Cortex of kidney (tissue), 1 donor: ENCODE measurements around the gene ZNF213.

Experiments
- DNase-seq: peaks from one replicate; lab custom pipeline; 2025; lab: John Stamatoyannopoulos, UW

The ZNF213 gene

DNA sequence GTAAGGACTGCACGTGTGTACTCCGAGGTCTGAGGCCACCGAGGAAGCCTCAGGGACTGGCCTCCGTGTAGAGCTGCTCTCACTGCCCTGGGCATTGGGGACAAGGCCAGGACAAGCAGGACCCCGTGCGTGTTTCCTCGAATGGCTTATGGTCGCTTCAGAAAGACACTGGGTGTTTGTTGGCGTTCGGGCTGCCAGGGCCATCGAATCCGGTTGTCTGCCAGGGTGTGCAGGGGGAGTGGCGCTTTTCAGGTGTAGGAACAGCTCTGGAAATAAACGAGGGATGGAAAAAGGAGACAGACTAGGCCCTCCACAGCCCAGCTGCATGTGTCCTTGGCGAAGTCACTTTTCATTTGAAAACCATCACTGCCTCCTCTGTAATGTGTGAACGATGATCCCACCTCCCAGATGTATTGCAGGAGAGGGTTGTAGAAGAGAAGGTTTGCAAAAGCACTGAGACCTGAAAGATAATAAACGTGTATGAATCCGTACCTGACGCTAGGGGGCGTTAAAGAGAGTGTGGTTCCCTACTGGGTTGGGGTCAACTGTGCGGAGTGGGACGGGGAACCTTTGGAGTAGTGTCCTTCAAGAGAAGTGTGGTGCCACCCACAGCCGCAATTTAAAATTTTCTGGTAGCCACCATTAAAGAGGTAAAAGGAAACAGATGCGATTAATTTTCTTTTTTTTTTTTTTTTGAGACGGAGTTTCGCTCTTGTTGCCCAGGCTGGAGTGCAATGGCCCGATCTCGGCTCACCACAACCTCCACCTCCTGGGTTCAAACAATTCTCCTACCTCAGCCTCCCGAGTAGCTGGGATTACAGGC, 33.6 kb upstream of the ZNF213 start:
- DNase-seq = no peak

DNA sequence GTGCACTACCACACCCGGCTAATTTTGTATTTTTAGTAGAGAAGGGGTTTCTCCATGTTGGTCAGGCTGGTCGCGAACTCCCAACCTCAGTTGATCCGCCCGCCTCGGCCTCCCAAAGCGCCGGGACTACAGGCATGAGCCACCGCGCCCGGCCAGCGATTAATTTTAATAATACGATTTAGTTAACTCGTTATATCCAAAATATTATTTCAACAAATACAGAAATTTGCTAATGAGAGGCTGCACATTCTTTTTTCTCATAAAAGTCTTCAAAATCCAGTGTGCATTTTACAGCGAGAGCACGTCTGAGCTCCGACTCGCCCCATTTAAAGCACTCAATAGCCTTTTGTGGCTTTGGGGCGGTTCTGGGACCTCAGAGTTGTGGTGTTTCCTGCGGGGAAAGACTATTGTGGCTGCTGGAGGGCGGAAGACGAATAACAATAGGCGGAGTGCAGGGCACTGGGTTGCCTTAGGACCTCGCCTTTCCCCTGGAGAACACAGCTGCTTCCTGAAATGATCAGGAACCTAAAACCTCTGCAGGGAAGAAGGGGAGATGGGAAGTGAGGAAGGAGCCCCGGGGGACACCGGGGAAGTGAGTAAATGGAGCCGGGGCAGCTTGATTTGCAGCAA, 32.9 kb upstream of the ZNF213 start:
- DNase-seq = no peak

DNA sequence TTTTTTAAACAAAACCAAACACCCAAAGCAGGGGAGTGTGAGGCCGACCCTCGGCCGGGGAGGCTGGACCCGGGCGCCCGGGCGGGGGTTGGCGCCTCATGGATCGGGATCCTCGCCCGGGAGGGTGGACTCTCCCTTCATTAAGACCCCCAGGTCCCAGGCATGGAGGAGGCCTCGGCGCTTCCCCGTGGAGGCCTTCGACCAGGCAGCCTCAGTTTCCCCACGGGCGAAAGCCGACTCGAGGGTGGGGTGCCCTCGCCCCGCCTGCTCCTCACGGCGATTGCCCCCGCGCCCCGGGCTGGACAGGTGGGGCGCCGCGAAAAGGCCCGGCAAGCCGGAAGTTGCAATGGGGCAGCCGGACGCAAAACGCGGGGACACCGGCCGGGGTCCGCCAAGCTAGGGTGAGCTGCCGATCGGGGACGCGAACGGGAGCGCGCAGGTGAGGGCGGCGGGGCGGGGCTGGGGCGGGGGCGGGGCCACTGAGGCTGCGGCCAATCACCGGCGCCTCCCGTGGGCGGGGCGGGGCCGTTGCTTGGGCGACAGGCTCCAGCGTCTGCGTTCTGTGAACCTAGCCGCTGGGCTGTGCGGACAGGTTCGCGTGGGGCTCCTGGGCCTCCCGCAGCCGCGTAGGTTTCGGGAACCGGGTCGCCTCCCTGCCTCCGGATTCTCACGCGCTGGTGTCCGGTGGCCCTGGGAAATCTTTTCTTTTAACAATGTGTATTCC, 28.5 kb upstream of the ZNF213 start:
- no peak for DNase-seq

DNA sequence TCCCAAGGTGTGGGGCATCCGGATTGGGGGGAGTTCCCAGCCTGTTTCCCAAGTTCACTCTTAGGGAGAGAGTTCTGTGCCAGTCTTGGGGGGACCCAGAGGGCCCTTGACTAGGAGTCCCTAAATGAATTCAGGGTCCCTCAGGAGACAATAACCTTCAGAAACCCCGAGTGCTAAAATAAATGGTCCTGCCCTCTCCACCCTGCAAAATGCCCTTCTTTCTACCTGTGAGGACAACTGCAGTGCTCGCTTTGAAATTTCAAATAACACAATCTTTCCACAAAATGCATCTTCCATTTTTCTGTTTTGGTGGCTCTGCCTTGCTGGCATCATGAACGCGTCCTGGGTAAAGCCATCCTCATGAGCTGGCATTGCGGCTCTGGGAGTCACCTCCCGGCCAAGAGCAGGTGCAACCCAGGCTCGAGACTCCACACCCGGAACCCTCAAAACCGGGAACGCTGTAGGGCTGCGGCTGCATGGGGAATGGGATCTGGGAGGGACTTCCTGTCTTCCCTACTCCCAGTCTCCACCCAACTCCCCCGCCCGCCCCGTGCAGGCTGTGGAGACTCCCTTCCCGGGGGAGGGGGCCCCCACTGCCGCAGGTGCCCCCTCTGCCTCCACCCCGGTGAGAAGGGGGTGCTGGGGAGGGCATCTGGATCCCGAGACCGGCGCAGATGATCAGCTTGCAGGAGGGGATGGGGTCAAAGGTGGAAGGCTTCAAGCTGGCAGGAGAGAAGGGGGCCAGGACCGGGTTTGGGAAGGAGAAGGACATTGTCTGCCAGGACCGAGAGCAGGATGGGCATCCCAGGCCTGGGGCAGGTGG, 22.6 kb upstream of the ZNF213 start, which contains the start of gene ZNF205:
TSS of gene ZNF205 (plus strand) at position 529 of the 823 bp plus-strand sequence. CDS start 845 bp downstream, outside the sequence.
- no peak for DNase-seq

DNA sequence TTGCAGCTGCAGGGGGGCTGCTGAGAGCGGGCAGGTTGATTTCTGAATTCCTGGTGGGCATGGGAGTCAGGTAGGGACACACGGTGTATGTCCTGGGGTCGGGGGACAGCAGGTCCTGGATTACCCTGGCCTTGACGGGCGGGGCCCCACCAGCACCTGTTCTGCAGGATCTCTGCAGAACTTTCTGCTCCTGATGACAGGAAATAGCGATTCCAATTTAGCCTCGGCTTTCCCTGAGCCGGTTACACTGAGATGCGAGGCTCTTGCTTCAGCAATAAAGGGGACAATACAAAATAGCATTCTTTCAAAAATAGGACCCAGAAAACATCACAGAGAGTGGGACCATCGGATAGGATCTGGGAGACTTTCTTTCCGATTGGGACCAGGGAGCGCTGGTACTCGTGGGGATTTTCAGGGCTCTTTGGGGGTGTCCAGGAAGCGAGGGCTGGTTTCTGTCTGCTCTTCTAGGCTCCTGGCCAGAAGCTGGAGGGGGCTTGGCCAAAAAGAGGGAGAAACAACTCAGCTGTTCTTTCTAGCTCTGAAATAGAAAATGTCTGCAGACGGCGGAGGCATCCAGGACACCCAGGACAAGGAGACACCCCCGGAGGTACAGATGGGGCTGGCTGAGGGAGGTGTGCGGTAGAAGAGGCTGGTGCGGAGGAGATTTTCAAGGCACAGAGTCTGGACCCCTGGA, 21.8 kb upstream of the ZNF213 start:
- no peak for DNase-seq

DNA sequence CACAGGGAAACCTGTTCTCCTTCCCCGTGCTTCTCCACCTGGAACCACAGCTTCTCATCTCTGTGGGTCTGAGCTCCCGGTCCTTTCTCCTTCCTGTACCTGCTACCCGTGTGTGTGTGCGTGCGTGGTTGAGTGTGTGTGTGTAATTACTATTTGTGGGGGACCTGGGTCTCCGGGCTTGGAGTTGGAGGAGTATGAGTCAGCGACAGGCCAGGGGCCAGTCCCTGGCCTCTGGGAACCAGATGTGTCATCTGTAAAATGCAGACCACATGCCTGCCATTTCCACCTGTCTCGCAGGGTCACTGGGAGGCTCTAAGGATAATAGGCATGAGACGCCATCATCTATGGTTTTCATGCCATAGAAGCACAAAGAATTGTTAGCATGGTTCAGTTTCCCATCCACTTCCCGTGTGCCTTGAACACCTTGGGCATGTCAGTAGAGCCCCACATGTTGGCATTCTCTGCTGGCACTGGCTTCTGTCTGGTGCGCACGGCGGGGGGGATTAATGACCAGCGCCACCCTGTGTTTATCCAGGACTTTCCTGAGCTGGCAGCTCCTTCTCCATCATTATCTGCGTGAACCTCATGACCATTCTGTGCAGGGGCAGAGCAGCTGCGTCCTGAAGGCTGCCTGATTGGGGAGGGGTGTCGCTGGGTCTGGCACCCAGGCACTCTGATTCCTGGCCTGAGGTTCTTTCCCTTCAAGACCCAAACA, 20.9 kb upstream of the ZNF213 start:
- no peak for DNase-seq

DNA sequence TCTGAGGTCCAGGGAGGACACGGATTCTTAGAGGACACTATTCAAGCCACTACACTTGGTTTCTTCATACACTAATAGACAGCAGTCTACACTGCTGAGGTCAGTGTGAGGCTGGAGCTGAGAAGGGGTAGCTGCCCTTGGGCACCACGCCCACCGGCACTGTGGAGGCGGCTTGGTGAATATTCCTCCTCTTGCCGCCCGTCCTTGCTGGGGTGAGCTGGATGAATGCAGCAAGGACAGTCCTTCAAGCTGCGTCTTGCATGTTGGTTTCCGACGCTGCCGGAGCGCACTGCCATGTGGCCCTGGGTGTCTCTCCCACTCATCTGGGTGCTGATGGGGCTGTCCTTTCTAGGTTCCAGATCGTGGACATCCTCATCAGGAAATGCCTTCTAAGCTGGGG, 19.8 kb upstream of the ZNF213 start:
- no peak for DNase-seq

DNA sequence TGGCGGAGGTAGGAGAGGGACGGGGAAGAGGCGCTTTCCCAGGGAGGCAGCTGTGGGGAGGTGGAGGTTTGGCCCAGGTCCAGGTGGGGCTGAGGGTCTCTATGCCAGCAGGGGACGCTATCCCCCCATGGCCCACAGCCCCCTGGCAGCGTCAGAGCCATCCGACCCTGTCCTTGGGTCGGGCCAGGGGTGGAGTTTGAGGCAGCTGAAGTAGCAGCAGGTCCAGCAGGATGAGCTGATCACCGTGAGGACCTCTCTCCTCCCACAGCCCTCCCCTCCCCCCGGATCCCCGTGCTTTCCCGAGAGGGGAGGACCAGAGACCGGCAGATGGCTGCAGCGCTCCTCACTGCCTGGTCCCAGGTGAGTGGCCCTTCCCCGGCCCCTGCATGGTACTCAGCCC, 19.3 kb upstream of the ZNF213 start:
- DNase-seq = no peak

DNA sequence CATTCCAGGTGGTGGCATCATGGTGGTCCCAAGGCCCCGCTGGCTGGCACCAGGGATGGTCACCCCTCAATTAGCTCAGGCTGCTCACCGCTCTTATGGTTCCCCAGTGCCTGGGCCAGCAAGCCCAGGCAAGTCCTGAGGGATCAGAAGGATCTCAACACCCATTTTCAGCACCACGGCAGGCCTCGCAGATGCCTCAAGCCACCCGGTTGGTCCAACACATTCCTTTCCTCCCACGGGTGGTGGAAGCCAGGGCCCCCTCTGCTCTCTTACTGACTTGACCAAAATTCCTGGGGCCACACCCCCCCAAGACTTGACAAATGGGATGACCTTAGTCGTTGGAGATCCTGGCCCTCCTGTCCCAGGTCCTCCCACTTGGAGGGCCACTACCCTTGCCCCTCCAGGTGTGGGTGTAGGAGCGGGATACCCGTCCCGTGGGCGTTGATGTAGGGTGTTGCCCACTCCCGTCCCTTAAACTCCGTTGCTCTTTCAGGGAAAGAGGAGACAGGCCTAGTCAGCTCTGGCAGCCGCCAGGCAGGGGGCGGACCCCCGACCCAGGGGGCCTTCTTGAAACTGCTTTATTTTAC, 16.5 kb upstream of the ZNF213 start:
- no peak for DNase-seq

DNA sequence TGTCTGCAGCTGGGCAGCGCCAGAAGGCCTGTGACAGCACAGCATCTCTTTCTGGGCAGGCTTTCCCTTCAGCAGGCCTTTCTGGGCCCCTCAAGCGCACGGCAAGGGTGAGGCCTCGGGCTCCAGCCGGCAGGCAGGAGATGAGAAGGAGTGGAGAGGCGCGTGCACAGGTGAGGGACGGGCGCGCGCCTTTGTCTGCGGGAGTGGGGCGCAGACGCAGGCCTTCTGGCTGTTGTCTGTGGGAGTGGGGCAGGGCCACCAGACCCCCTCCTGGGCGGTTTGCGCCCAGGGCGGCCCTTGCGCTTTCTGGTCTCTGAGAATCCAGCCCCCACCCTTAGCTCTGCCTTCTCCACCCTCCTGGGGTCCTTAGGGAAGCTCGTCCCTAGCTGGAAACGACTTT, 16.0 kb upstream of the ZNF213 start:
- no peak for DNase-seq

DNA sequence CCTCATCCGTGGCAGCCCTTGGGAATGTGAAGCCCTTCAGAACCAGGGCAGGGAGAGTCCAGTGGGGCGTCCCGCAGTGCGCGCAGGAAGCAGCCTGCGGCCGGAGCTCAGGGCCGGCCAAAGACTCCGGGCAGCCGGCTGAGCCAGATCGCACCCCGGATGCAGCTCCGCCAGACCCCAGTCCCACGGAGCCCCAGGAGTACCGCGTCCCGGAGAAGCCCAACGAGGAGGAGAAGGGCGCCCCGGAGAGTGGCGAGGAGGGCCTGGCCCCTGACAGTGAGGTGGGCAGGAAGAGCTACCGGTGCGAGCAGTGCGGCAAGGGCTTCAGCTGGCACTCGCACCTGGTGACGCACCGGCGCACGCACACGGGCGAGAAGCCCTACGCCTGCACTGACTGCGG, 15.5 kb upstream of the ZNF213 start:
- DNase-seq = no peak

DNA sequence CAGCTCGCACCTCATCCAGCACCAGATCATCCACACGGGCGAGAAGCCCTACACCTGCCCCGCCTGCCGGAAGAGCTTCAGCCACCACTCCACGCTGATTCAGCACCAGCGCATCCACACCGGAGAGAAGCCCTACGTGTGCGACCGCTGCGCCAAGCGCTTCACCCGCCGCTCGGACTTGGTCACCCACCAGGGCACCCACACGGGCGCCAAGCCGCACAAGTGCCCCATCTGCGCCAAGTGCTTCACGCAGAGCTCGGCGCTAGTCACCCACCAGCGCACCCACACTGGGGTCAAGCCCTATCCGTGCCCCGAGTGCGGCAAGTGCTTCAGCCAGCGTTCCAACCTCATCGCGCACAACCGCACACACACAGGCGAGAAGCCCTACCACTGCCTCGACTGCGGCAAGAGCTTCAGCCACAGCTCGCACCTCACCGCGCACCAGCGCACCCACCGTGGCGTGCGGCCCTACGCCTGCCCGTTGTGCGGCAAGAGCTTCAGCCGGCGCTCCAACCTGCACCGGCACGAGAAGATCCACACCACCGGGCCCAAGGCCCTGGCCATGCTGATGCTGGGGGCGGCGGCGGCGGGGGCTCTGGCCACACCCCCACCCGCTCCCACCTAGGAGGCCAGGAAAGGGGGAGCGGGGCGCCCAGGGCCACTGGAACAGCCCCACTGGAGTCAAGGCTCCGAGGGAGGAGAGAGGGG, 15.0 kb upstream of the ZNF213 start:
- no peak for DNase-seq

DNA sequence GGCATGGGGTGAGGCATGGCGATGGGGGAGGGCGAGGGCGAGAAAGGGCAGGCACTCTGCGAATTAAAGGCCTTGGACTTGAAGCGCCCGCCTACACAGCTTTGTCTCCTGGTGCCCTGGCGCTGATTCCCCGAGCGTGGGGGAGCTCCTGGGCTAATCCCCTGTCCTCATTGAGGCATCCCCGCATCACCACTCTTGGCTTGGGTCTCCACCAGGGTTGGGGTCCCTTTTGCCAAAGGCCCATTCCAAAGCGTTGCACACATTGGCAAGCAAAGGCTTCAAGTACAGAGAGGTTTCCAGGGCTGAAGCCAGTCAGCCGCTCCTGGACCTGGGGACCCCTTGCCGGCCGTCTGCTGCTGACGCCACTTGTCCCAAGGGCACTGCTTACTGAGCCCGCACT, 14.4 kb upstream of the ZNF213 start:
- DNase-seq = no peak

DNA sequence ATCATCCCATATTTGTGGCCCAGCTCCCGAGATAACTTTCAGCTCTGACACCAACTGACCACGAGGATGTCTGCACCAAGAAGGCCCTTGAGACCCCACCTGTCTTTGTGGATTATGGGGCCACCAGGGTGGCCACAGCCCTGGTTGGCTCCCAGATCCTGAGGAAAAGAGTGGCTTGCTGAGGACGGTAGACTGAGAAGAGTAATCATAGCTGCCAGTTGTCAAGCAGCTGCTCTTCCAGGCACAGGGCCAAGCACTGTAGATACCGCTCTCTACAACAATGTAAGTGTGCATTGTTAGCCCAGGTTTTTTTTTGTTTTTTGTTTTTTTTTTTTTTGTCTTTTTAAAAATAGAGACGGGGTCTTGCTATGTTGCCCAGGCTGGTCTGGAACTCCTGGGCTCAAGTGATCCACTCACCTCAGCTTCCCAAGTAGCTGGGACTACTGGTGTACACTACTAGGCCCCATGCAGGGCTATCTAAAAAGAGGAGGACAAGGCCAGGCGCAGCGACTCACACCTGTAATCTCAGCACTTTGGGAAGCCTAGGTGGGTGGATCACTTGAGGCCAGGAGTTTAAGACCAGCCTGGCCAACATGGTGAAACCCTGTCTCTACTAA, 12.9 kb upstream of the ZNF213 start:
- DNase-seq = no peak

DNA sequence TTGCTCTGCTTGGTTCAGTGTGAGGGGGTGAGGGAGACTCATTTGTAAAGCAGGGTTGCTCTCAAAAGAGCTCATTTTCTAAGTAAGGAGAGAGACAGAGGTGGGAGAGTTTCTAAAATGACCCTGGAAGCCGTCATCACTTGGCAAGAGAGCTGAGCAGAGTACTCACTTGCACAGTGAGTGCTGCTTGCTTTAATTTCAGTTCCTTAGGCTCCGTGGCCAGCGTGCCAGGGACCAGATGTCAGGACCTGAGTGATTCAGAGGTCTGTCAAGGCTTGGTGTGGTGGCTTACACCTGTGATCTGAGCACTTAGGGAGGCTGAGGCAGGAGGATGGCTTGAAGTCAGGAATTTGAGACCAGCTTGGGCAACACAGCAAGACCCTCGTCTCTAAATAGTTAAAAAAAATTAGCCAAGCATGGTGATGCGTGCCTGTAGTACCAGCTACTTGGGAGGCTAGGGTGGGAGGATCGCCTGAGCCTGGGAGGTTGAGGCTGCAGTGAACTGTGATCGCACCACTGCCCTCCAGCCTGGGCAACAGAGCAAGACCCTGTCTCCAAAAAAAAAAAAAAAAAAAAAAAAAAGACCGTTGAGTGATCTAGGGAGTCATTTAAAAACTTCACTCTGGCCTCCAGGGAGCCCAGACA, 11.8 kb upstream of the ZNF213 start:
- no peak for DNase-seq

DNA sequence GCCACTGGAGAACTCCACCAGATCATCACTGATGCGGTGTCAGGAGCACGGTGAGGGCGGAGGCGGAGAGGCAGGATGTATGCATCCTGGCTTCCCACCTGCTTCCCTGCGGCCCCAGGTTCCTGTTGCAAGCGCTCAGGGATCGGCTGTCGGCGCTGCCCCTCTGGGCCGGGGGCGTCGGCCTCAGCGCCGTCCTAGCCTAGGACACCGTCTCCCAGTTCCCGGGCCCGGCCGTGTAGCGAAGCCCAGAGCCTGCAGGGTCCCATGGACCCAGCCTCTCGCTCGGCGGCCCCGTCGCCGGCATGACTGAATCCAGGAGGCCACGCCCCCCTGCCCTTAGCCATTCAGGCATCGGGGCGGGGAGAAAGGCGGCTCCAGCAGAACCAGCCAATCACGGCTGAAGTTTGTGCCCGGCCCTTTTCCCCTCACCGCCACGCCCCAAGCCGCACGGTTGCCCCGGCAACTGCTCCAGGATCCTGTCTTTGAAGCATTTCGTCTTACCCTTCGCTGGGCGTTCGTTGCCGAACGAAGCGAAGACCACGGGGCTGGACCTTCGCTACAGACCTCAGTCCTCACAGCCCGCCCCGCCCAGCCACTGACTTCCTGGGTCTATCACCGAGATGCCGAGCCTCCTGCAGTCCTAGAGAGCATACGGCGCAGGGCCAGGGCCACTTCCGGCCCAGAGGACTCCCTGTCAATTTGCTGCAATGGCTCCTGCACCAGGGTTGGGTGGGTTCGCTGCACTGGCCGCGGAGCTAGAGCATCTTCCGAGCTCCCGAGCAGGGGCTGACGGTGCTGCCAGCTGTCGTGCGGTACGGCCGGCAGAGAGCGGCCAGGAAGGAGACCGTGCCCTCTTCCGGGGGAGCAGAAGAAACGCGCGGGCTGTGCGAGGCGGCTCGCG, 10.6 kb upstream of the ZNF213 start:
- no peak for DNase-seq

DNA sequence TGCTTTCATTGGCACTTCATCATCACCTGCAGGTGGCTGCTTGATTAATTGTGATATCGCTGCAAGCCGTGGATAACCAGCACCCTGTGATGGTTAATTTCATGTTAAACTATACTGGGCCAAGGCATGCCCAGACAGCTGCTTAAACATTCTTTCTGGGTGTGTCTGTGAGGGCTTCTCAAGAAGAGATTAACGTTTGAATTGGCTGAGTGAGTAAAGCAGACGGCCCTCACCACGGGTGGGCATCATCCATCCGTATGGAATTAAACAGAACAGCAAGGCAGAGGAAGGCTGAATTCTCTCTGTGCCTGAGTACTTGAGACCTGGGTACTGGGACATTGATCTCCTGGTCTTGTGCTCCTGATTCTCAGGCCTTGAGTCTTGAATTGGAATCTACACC, 7.1 kb upstream of the ZNF213 start:
- no peak for DNase-seq
